PC-9 (cell line): ENCODE data around the gene IL34. TPM values are rescaled to one million over a fixed set of nuclear protein-coding genes. Genes with fewer than 3 reads are reported as not detected.

Experiments
- BruUV-seq: library from RNA; stranded (reverse); fragments of 400-500 nt; replicated peaks from 2 replicates; lab custom pipeline; 2021; lab: Mats Ljungman, UMichigan
- CTCF ChIA-PET: fragments of 300-600 bp; sonication (Branson Sonifier 250); formaldehyde crosslinking; loops from one replicate; lab custom pipeline; 2022; ENCODE audit warnings: antibody characterized with exemption; lab: Charles Lee
- POLR2A ChIA-PET: fragments of 300-600 bp; sonication (Branson Sonifier 250); formaldehyde crosslinking; loops from one replicate; lab custom pipeline; 2022; ENCODE audit warnings: antibody characterized with exemption; ENCODE audit not compliant: unreplicated experiment; lab: Charles Lee
- DNase-seq, 2 experiments: peaks; one replicate each; pipeline versions ENCODE4 v3.0.0 to v3.0.0-alpha.2; 2015 to 2022; ENCODE audit warnings: mixed read lengths in 1 of 2
- H2AFZ ChIP-seq: fragments of 200-600 bp; sonication (generic); 2 replicates; pipeline ENCODE4 v1.8.1; 2017; ENCODE audit warnings: antibody characterized with exemption
- H3F3A ChIP-seq: fragments of 200-600 bp; sonication (generic); 2 replicates; pipeline ENCODE4 v1.8.1; 2017; ENCODE audit warnings: antibody characterized with exemption, mild to moderate bottlenecking, low read depth; ENCODE audit not compliant: insufficient read depth
- H3K27ac ChIP-seq: fragments of 200-600 bp; sonication (generic); 2 replicates; pipeline ENCODE4 v1.6.1; 2016; ENCODE audit warnings: mixed run types
- H3K27me3 ChIP-seq: fragments of 200-600 bp; sonication (generic); 2 replicates; pipeline ENCODE4 v1.6.1; 2016; ENCODE audit warnings: low read depth, mixed run types; ENCODE audit not compliant: insufficient read depth
- H3K36me3 ChIP-seq: fragments of 200-600 bp; sonication (generic); 2 replicates; pipeline ENCODE4 v1.6.1; 2016; ENCODE audit warnings: low read depth, mixed run types
- H3K4me1 ChIP-seq: fragments of 200-600 bp; sonication (generic); replicated peaks from 2 replicates; pipeline ENCODE4 v1.6.1; 2016; ENCODE audit warnings: mixed run types; ENCODE audit not compliant: insufficient read depth
- H3K4me2 ChIP-seq: fragments of 200-600 bp; sonication (generic); 2 replicates; pipeline ENCODE4 v1.6.1; 2017; ENCODE audit warnings: mixed run types
- H3K4me3 ChIP-seq: fragments of 200-600 bp; sonication (generic); 2 replicates; pipeline ENCODE4 v1.6.1; 2016; ENCODE audit warnings: mixed run types
- H3K79me2 ChIP-seq: fragments of 200-600 bp; sonication (generic); 2 replicates; pipeline ENCODE4 v1.6.1; 2017; ENCODE audit warnings: low read depth, mixed run types
- H3K9me2 ChIP-seq: fragments of 200-600 bp; sonication (generic); 2 replicates; pipeline ENCODE4 v1.8.1; 2017; ENCODE audit warnings: mild to moderate bottlenecking; ENCODE audit not compliant: insufficient read depth
- H3K9me3 ChIP-seq: fragments of 200-600 bp; sonication (generic); 2 replicates; pipeline ENCODE4 v1.8.1; 2016; ENCODE audit warnings: low read depth; ENCODE audit not compliant: insufficient read depth
- H4K20me1 ChIP-seq: fragments of 200-600 bp; sonication (generic); 2 replicates; pipeline ENCODE4 v1.8.1; 2017; ENCODE audit not compliant: insufficient read depth
- CTCF ChIP-seq: fragments of 200-600 bp; sonication (generic); conservative IDR thresholded peaks from 2 replicates; pipeline ENCODE4 v1.6.1; 2017; ENCODE audit warnings: mixed run types, antibody characterized with exemption, mild to moderate bottlenecking, moderate library complexity
- EZH2 ChIP-seq: fragments of 200-600 bp; sonication (generic); IDR thresholded peaks from 2 replicates; pipeline ENCODE4 v1.8.0; 2017; ENCODE audit warnings: antibody characterized with exemption, low read depth
- intact Hi-C: fragments of 100-400 bp; cut with micrococcal nuclease; formaldehyde crosslinking; loops from one replicate; pipeline ENCODE4 v1.10.0; 2022; ENCODE audit not compliant: unreplicated experiment
- total RNA-seq: library from RNA; stranded (reverse); gene quantifications from 2 replicates; pipeline ENCODE4 v1.2.3, GENCODE V29; 2021

IL34 gene
- total RNA-seq, 1 experiment from 2014 or later: not detected

DNA sequence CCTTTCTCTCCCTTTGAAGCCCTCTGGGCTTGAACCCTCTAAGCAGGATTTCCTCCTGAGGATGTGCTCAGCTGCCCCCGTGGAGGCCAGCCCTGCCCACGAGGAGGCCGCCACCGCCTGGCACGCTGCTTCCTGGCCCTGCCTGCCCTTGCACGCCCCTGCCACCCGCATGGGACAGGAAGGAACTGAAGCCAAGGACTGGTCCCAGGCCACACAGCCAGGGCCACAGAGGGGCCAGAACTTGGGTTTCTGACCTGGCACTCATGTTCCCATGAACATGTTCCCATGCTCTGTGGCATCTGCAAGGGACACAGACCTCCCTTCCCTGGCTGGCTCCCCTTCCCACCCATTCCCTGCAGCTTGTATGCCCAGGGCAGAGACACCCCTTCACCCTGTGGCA is 63.6 kb downstream of the IL34 start:
- Histone ChIP-seq H3K4me1 (peaks cover 35% of the 10 kb centered on the region), H3K27ac (no peak overlapping the region)
- CTCF ChIA-PET: no interaction called here

More for the DNA sequence above, 63.6 kb downstream of the IL34 start:
- no peaks in the 10 kb centered on the region for H4K20me1 ChIP-seq
- no peaks in the 10 kb centered on the region for H3K27me3 ChIP-seq
- peaks cover 29% of the 10 kb centered on the region for H3F3A ChIP-seq
- TF ChIP-seq EZH2: no peak
- no peak for TF ChIP-seq CTCF
- no peaks in the 10 kb centered on the region for H3K9me2 ChIP-seq
- H3K4me3 ChIP-seq: no peak overlapping the region
- no peak overlapping the region for H3K4me2 ChIP-seq
- no peaks in the 10 kb centered on the region for H3K36me3 ChIP-seq
- POLR2A ChIA-PET: no interaction called here
- no peak overlapping the region for H2AFZ ChIP-seq
- no peaks in the 10 kb centered on the region for H3K9me3 ChIP-seq
- peaks cover 8% of the 10 kb centered on the region; the same call in 1 of the 2 replicates for H3K79me2 ChIP-seq
- intact Hi-C loops: no loop called here
- DNase-seq: no peak
- BruUV-seq: no TSS peak

Other genes with a start within 250 kb of the IL34 start
- gene ST3GAL2, start 207.5 kb upstream of the IL34 start, total RNA-seq: 9.7 and 13.7 TPM in 2 replicates
- 17.0 and 19.3 TPM in 2 replicates for gene FCSK, start 192.0 kb upstream of the IL34 start, total RNA-seq
- gene COG4, start 123.0 kb upstream of the IL34 start, total RNA-seq: 54.2 and 61.1 TPM in 2 replicates
- 326 and 339 TPM in 2 replicates for gene SF3B3, start 122.7 kb upstream of the IL34 start, total RNA-seq
- 27.6 and 52.0 TPM in 2 replicates for gene MTSS2, start 39.5 kb downstream of the IL34 start, total RNA-seq
- gene VAC14, start 154.6 kb downstream of the IL34 start, total RNA-seq: 44.5 and 46.8 TPM in 2 replicates